GM19043 (cell line): ENCODE results near the gene PPP2R2C.

Experiments used
- ATAC-seq: cut with Tn5 transposase; IDR thresholded peaks from one replicate; pipeline ENCODE4 v1.9.1; 2021; ENCODE audit warnings: low read depth; ENCODE audit not compliant: unreplicated experiment

Gene PPP2R2C

GRCh38 chr4:6369035-6369434, 103.4 kb downstream of the PPP2R2C start:
- no peak for ATAC-seq

GRCh38 chr4:6368601-6369000, 103.8 kb downstream of the PPP2R2C start:
- ATAC-seq, result no peak

- ATAC-seq, result no peak
Observed at GRCh38 chr4:6368096-6368495, 104.3 kb downstream of the PPP2R2C start.

GRCh38 chr4:6367371-6367851, 105.0 kb downstream of the PPP2R2C start:
- no peak for ATAC-seq

GRCh38 chr4:6366581-6366980, 105.8 kb downstream of the PPP2R2C start:
- ATAC-seq, result no peak

- ATAC-seq, result no peak
Observed at GRCh38 chr4:6365545-6366086, 106.8 kb downstream of the PPP2R2C start.

- no peak for ATAC-seq
Observed at GRCh38 chr4:6364581-6364980, 107.8 kb downstream of the PPP2R2C start.

- ATAC-seq, result no peak
Observed at GRCh38 chr4:6364146-6364545, 108.3 kb downstream of the PPP2R2C start.

GRCh38 chr4:6362896-6363295, 109.5 kb downstream of the PPP2R2C start:
- no peak for ATAC-seq

- no peak for ATAC-seq
Observed at GRCh38 chr4:6362243-6362885, 110.0 kb downstream of the PPP2R2C start.

- no peak for ATAC-seq
Observed at GRCh38 chr4:6361076-6361784, 111.2 kb downstream of the PPP2R2C start.

- no peak for ATAC-seq
Observed at GRCh38 chr4:6360385-6360784, 112.0 kb downstream of the PPP2R2C start.

- no peak for ATAC-seq
Observed at GRCh38 chr4:6359536-6360308, 112.7 kb downstream of the PPP2R2C start.

GRCh38 chr4:6357476-6357875, 114.9 kb downstream of the PPP2R2C start:
- no peak for ATAC-seq

GRCh38 chr4:6356076-6356560, 116.3 kb downstream of the PPP2R2C start:
- ATAC-seq, result no peak

GRCh38 chr4:6355052-6355451, 117.4 kb downstream of the PPP2R2C start:
- ATAC-seq, result no peak

- ATAC-seq, result no peak
Observed at GRCh38 chr4:6354626-6355025, 117.8 kb downstream of the PPP2R2C start.

GRCh38 chr4:6354119-6354518, 118.3 kb downstream of the PPP2R2C start:
- no peak for ATAC-seq

GRCh38 chr4:6352031-6352692, 120.3 kb downstream of the PPP2R2C start:
- ATAC-seq, result no peak

- ATAC-seq, result no peak
Observed at GRCh38 chr4:6351246-6352000, 121.0 kb downstream of the PPP2R2C start.
